KMS-11 (cell line): Measurements from ENCODE around the gene CSNK2A1.

ENCODE experiments used
- H2AFZ ChIP-seq: fragments of 200-600 bp; sonication (generic); 2 replicates; pipeline ENCODE4 v1.6.1; 2016; ENCODE audit warnings: antibody characterized with exemption, mixed run types, low read depth
- H3K27ac ChIP-seq: fragments of 200-600 bp; sonication (generic); 2 replicates; pipeline ENCODE4 v1.6.1; 2016; ENCODE audit warnings: mild to moderate bottlenecking, mixed run types
- H3K27me3 ChIP-seq: fragments of 200-600 bp; sonication (generic); 2 replicates; pipeline ENCODE4 v1.6.1; 2017; ENCODE audit warnings: mild to moderate bottlenecking, low read depth, mixed run types, moderate library complexity; ENCODE audit not compliant: insufficient read depth
- H3K36me3 ChIP-seq: fragments of 200-600 bp; sonication (generic); 2 replicates; pipeline ENCODE4 v1.6.1; 2017; ENCODE audit warnings: mild to moderate bottlenecking, mixed run types; ENCODE audit not compliant: insufficient read depth
- H3K4me1 ChIP-seq: fragments of 200-600 bp; sonication (generic); 2 replicates; pipeline ENCODE4 v1.6.1; 2016; ENCODE audit warnings: mild to moderate bottlenecking, low read depth, mixed run types; ENCODE audit not compliant: poor library complexity, severe bottlenecking
- H3K4me2 ChIP-seq: fragments of 200-600 bp; sonication (generic); 2 replicates; pipeline ENCODE4 v1.7.0; 2016; ENCODE audit warnings: mild to moderate bottlenecking, mixed run types
- H3K4me3 ChIP-seq: fragments of 200-600 bp; sonication (generic); IDR thresholded peaks from 2 replicates; pipeline ENCODE4 v1.6.1; 2017; ENCODE audit warnings: low read depth, low read length, mixed read lengths; ENCODE audit not compliant: insufficient read depth
- H3K79me2 ChIP-seq: fragments of 200-600 bp; sonication (generic); 2 replicates; pipeline ENCODE4 v1.6.1; 2016; ENCODE audit warnings: low read depth, mixed run types; ENCODE audit not compliant: insufficient read depth
- H3K9ac ChIP-seq: fragments of 200-600 bp; sonication (generic); 2 replicates; pipeline ENCODE4 v1.6.1; 2016; ENCODE audit warnings: mild to moderate bottlenecking, mixed run types
- H4K20me1 ChIP-seq: fragments of 200-600 bp; sonication (generic); 2 replicates; pipeline ENCODE4 v1.6.1; 2016; ENCODE audit warnings: mild to moderate bottlenecking, mixed run types; ENCODE audit not compliant: insufficient read depth
- CTCF ChIP-seq: fragments of 200-600 bp; sonication (generic); conservative IDR thresholded peaks from 2 replicates; pipeline ENCODE4 v1.6.1; 2017; ENCODE audit warnings: low read depth, mild to moderate bottlenecking, antibody characterized with exemption, low read length, moderate library complexity, mixed read lengths

CSNK2A1 gene

GRCh38 chr20:432208-432607, 111.4 kb downstream of the CSNK2A1 start:
- no peak for TF ChIP-seq CTCF
- no peak overlapping the region for H3K4me2 ChIP-seq
- no peaks in the 10 kb centered on the region for H3K79me2 ChIP-seq
- H3K9ac ChIP-seq = no peak overlapping the region
- H3K4me3 ChIP-seq = no peak overlapping the region
- H3K27ac ChIP-seq = no peak overlapping the region
- H4K20me1 ChIP-seq = no peaks in the 10 kb centered on the region
- no peak overlapping the region for H2AFZ ChIP-seq
- 0 out of 2 replicates have a peak, but pooled peaks cover 5% of the 10 kb centered on the region for H3K36me3 ChIP-seq
- H3K4me1 ChIP-seq = peaks cover 19% of the 10 kb centered on the region
- H3K27me3 ChIP-seq = no peaks in the 10 kb centered on the region

GRCh38 chr20:431012-431904, 112.3 kb downstream of the CSNK2A1 start:
- no peak overlapping the region for H3K9ac ChIP-seq
- H3K4me3 ChIP-seq = no peak overlapping the region
- H3K4me1 ChIP-seq = peaks cover 10% of the 10 kb centered on the region
- H3K36me3 ChIP-seq = 0 out of 2 replicates have a peak, but pooled peaks cover 5% of the 10 kb centered on the region
- H3K27ac ChIP-seq = no peak overlapping the region
- no peak overlapping the region for H2AFZ ChIP-seq
- H4K20me1 ChIP-seq = no peaks in the 10 kb centered on the region
- H3K4me2 ChIP-seq = no peak overlapping the region
- TF ChIP-seq CTCF = peak; percentile 66
- H3K27me3 ChIP-seq = no peaks in the 10 kb centered on the region
- H3K79me2 ChIP-seq = no peaks in the 10 kb centered on the region

GRCh38 chr20:430091-430999, 113.2 kb downstream of the CSNK2A1 start:
- H3K9ac ChIP-seq = no peak overlapping the region
- H3K27me3 ChIP-seq = no peaks in the 10 kb centered on the region
- H2AFZ ChIP-seq = no peak overlapping the region
- 0 out of 2 replicates have a peak, but pooled peaks cover 2% of the 10 kb centered on the region for H3K36me3 ChIP-seq
- peaks cover 6% of the 10 kb centered on the region for H3K4me1 ChIP-seq
- H3K4me3 ChIP-seq = no peak overlapping the region
- no peak overlapping the region for H3K27ac ChIP-seq
- no peak overlapping the region for H3K4me2 ChIP-seq
- no peak for TF ChIP-seq CTCF
- H4K20me1 ChIP-seq = no peaks in the 10 kb centered on the region
- H3K79me2 ChIP-seq = no peaks in the 10 kb centered on the region

GRCh38 chr20:428658-429200, 114.9 kb downstream of the CSNK2A1 start:
- no peaks in the 10 kb centered on the region for H4K20me1 ChIP-seq
- no peak overlapping the region for H3K4me2 ChIP-seq
- H3K4me1 ChIP-seq = peaks cover 6% of the 10 kb centered on the region
- TF ChIP-seq CTCF = no peak
- H3K27me3 ChIP-seq = no peaks in the 10 kb centered on the region
- no peaks in the 10 kb centered on the region for H3K79me2 ChIP-seq
- no peak overlapping the region for H3K27ac ChIP-seq
- no peak overlapping the region for H3K4me3 ChIP-seq
- H3K36me3 ChIP-seq = no peaks in the 10 kb centered on the region
- no peak overlapping the region for H3K9ac ChIP-seq
- no peak overlapping the region for H2AFZ ChIP-seq
